GM12873 (cell line): Measurements from ENCODE around the gene ATP6AP2.

Experiments
- CTCF ChIP-seq: IDR thresholded peaks from 2 replicates; pipeline ENCODE4 v1.5.1; 2012; ENCODE audit warnings: low read depth, mild to moderate bottlenecking, moderate library complexity, low read length, control low read depth; ENCODE audit not compliant: insufficient read depth; ENCODE audit errors: missing control alignments

The ATP6AP2 gene

DNA sequence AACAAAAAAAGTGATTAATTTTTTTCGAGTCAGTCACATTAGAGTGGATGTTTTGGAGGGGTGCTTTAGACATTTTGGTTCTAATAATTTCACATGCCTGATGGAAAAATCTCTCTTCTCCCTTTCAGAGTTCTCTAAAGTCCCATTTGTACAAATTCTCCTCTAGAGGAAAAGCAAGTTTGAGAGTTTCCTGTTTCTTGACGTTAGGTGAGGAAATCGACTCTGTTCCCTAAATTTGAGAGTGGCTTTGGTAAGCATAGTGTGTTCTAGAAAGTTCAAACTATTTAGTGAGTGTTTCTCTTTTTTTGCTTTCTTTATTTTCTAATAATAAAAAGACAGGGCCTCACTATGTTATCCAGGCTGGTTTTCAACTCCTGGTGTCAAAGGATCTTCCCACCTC is 1.6 kb upstream of the ATP6AP2 start:
- TF ChIP-seq CTCF, result no peak

DNA sequence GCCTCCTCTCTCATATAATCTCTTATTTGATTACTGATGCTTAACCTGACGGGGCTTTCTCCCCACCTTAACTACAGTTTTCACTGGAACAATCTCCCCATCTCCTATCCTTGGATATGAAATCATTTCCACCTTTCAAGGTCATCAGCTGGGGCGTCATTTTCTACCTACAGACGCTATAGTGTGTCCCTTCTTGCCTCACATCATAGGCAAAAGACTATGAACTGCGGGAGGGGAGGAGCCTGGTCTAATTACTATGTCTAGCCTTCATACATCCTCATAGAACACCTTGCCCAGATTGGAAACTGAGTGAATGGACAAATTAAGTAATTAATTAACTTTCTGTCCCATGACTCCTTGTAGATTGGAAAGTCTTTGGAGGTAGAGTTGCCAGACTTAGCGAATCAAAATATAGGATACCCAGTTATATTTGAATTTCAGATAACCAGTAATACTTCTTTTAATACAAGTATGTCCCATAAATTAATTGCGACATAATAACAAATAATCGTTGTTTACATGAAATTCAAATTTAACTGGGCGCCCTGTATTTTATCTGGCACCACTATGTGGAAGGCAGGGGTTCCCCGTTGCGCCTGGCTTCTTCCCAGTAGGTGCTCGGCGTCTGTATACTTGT is 752 bp upstream of the ATP6AP2 start:
- no peak for TF ChIP-seq CTCF

DNA sequence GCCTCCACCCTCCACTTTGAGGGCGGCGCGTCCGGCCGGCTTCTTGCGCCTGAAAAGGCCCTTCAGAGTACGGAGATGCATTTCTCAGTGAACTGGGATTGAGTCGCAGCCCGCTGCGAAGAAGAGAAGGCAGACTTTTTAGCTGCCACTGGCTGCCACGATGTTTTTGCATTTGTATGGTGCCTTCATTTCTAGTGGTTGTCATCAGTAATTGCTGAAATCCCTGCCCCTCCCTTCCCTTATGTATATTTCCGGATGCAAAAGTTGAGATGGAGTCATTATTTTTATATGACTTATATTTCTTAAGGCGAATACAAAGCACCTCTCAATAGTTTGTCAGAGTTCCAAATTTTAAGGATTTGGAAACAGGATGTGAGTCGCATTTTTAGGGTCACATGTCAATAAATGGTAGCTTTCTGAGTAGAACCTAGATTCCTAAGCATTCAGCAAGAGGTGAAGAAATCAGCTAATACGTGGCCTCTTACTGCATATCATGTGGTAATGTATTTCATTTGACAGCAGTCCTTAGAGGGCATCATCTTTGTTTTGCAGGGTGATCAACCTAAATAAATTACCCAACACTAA is 658 bp downstream of the ATP6AP2 start:
- no peak for TF ChIP-seq CTCF

DNA sequence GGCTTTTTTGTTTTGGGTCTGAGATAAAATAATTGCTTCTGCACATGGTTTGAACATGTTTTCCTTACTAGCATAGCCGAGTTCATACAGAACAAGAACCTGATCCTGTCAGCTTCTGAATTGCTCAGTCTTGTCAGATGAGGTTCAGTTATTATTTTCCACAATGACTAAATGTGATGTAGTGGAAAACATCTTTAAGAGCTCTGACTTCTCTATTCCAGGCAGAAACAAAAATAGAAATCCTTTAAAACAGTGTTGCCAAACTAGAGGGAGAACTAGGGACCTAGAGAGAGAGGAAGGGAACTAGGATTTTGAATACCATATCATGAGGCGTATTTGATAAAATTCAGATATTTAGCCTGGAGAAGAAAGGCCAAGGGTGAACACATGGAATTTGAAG is 2.0 kb downstream of the ATP6AP2 start:
- no peak for TF ChIP-seq CTCF

DNA sequence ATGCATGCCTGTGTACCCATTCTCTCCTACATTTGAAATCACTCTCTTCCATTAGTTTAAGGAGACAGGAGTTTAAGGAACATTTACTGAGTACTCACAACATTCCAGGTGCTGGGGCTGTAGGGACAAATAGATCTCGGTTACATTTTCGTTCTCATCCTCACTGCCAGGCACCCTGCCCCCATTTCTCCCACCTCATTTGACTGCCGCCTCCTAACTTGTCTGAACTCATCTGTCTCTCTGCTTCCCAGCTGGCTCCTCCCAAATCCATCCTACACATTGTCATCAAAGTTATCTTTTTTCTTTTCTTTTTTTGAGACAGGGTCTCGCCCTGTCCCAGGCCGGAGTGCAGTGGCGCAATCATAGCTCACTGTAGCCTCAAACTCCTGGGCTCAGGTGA is 22.7 kb downstream of the ATP6AP2 start:
- no peak for TF ChIP-seq CTCF

DNA sequence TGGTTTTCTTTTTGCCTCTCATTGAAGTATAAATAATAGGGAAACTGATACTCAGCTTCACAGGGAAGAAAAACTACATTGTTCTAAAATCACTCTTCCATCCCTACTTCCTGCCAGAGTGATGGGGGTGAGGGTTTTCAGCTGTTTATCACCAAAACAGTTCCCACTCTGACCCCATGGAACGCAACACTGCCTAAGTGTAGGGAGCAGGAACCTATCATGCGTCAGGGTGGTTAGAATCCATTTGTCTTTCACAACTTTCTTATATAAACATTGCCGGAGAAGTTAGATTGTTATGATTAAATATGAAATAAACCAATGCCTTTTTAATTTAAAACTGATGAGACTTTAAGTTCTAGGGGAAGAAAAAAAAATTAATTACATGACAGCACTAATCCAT is 26.6 kb downstream of the ATP6AP2 start:
- TF ChIP-seq CTCF, result no peak

DNA sequence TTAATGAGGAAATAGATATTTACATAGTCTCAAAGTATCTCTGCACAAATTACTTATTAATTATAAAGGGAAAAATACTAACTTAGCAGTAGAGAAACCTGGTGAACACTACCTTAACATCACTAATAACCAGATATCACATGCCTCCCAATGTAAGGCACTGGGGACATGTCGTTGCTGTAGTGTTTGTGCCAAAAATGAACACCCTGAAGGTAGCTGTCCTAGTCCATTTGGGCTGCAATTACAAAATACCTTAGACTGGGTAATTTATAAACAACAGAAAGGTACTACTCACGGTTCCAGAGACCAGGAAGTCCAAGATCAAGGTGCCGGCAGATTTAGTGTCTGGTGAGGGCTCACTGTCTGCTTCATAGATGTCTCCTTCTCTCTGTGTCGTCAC is 31.7 kb downstream of the ATP6AP2 start:
- no peak for TF ChIP-seq CTCF
